ENCODE results near the gene DEXI.

The DEXI gene

GRCh38 chr16:10885246-10885645 is 57.0 kb downstream of the DEXI start:
- no peak for DNase-seq

GRCh38 chr16:10883004-10883403 is 59.3 kb downstream of the DEXI start:
- no peak for DNase-seq

GRCh38 chr16:10881479-10882030 is 60.7 kb downstream of the DEXI start:
- DNase-seq, result no peak

GRCh38 chr16:10880594-10881452 is 61.4 kb downstream of the DEXI start:
- DNase-seq, result no peak

GRCh38 chr16:10879681-10880589 is 62.3 kb downstream of the DEXI start:
- DNase-seq, result no peak

All from hematopoietic multipotent progenitor cell treated with erythropoietin and hydrocortisone succinate and interleukin-3 and kit ligand, for 6 days (in vitro differentiated cells).